Epidermal melanocyte (primary cell): ENCODE data around the gene LAMTOR3.
"Not testable (repeated sequence)": the region's sequence is repeated elsewhere in the genome, so short reads cannot be mapped to it uniquely, and the experiment has no call there.

Experiments used
- DNase-seq: peaks from one replicate; pipeline ENCODE4 v3.0.0; 2011; ENCODE audit warnings: low spot score; ENCODE audit not compliant: insufficient read length

The LAMTOR3 gene

GRCh38 chr4:99832321-99832720 lies 61.9 kb downstream of the LAMTOR3 start:
- no peak for DNase-seq

GRCh38 chr4:99830051-99830450 lies 64.2 kb downstream of the LAMTOR3 start:
- not testable (repeated sequence) for DNase-seq

GRCh38 chr4:99828477-99828876 lies 65.8 kb downstream of the LAMTOR3 start:
- DNase-seq, result no peak
